ENCODE results near the gene TMEM60. TPM values are rescaled to one million over a fixed set of nuclear protein-coding genes. Genes with fewer than 3 reads are reported as not detected.

The TMEM60 gene
- total RNA-seq, 2 experiments from 2014 or later = 1.2 to 2.4 TPM

DNA sequence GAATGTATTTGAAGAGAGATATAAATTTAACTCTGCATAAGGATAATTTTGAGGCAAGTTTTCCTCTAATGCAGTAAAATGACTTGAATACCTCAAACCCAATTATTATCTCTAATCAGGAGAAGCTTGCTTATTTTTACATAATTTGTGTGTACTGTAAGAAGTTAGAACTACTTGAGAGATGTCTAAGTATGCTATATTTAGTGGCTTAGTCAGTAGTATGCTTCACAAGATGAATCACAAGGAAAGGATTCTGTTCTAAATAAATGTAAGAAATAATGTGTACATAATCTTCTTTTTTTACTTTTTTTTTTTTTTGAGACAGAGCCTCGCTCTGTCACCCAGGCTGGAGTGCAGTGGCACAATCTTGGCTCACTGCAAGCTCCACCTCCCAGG is 14.1 kb upstream of the TMEM60 start:
- no peak overlapping the region for H3K4me3 ChIP-seq (ENCODE audit: low read length)
- H3K27me3 ChIP-seq (ENCODE audit: control insufficient read depth in 1 of 2, insufficient read depth in 2 of 2, low read length in 2 of 2) = no peaks in the 10 kb centered on the region
- ChIA-PET CTCF (interaction anchor here (1.0 kb wide), 1 partner anchor 45 kb away, joined by 3 read pairs; no protein-coding TSS in a partner anchor), POLR2A (no interaction called here)
- DNase-seq (no peak), ATAC-seq (ENCODE audit: poor library complexity) (no peak)
- H3K36me3 ChIP-seq (ENCODE audit: insufficient read depth, low read length) = peaks cover 8% of the 10 kb centered on the region
- H3K27ac ChIP-seq (ENCODE audit: low read depth in 1 of 2, low read length in 2 of 2) = no peak overlapping the region
- Mint-ChIP-seq H3K27ac (no peak overlapping the region), H3K4me1 (ENCODE audit: low read depth) (peaks cover 59% of the 10 kb centered on the region), H3K9me3 (no peaks in the 10 kb centered on the region), H3K36me3 (ENCODE audit: low read depth) (peaks cover 53% of the 10 kb centered on the region), H3K27me3 (no peaks in the 10 kb centered on the region), H3K4me3 (no peak overlapping the region)
- intact Hi-C loops (cut with DNase I, micrococcal nuclease) = no loop called here
- TF ChIP-seq, protein P1, sequence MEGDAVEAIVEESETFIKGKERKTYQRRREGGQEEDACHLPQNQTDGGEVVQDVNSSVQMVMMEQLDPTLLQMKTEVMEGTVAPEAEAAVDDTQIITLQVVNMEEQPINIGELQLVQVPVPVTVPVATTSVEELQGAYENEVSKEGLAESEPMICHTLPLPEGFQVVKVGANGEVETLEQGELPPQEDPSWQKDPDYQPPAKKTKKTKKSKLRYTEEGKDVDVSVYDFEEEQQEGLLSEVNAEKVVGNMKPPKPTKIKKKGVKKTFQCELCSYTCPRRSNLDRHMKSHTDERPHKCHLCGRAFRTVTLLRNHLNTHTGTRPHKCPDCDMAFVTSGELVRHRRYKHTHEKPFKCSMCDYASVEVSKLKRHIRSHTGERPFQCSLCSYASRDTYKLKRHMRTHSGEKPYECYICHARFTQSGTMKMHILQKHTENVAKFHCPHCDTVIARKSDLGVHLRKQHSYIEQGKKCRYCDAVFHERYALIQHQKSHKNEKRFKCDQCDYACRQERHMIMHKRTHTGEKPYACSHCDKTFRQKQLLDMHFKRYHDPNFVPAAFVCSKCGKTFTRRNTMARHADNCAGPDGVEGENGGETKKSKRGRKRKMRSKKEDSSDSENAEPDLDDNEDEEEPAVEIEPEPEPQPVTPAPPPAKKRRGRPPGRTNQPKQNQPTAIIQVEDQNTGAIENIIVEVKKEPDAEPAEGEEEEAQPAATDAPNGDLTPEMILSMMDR (IDR thresholded peaks at IDR 0.05) = no peak
- no peaks in the 10 kb centered on the region for H3K4me1 ChIP-seq (ENCODE audit: insufficient read depth, low read length)
- H3K9me3 ChIP-seq (ENCODE audit: control insufficient read depth in 1 of 2, insufficient read depth in 1 of 2, low read length in 2 of 2) = peaks cover 4 to 12% of the 10 kb centered on the region in 2 experiments

DNA sequence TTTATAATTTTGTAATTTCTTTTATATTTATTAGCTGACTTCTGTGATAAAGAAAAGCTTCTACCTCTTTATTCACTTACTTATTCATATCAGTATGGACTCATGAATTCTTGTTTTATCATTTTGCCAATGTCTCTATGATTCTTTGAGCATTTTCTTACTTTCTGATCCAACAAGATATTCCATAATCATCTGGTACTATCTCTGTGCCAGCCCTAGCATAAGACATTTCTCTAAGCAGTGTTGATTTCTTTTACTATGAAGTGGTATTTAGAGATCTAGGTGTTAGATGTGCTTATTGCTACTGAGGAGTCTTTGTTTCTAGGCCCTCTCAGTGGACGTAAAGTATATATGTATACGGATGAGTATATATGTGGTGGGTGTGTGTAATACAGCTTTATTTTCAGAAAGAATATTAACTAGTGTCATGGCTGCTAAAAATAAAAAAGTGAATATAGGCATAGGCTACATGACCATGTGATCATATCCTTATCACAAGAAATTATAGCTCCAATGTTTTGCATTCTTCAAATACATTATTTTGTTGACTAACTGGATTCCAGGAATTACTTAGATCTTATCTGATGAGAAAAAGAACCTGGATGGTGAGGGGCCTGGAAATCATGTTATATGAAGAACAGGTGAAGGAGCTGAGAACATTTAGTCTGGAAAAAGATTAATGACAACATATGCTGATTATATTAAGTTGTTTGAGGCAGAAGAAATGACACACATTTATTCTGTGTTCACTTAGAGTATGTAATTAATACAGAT is 13.5 kb upstream of the TMEM60 start:
- H3K27me3 Mint-ChIP-seq = no peaks in the 10 kb centered on the region
- Histone ChIP-seq H3K9me3 (ENCODE audit: control insufficient read depth in 1 of 2, insufficient read depth in 1 of 2, low read length in 2 of 2) (peaks cover 4 to 12% of the 10 kb centered on the region in 2 experiments), H3K27me3 (ENCODE audit: control insufficient read depth in 1 of 2, insufficient read depth in 2 of 2, low read length in 2 of 2) (no peaks in the 10 kb centered on the region), H3K4me1 (ENCODE audit: insufficient read depth, low read length) (no peaks in the 10 kb centered on the region), H3K36me3 (ENCODE audit: insufficient read depth, low read length) (peaks cover 3% of the 10 kb centered on the region), H3K27ac (ENCODE audit: low read depth in 1 of 2, low read length in 2 of 2) (no peak overlapping the region), H3K4me3 (ENCODE audit: low read length) (no peak overlapping the region)
- ChIA-PET POLR2A (no interaction called here), CTCF (interaction anchor here (1.0 kb wide), 1 partner anchor 45 kb away, joined by 3 read pairs; no protein-coding TSS in a partner anchor)
- no peak overlapping the region for H3K4me3 Mint-ChIP-seq
- no peaks in the 10 kb centered on the region for H3K9me3 Mint-ChIP-seq
- DNase-seq (no peak), ATAC-seq (ENCODE audit: poor library complexity) (no peak)
- no peak overlapping the region for H3K27ac Mint-ChIP-seq
- TF ChIP-seq, protein P1 (IDR thresholded peaks at IDR 0.05) = no peak
- intact Hi-C loops (cut with DNase I, micrococcal nuclease) = no loop called here
- peaks cover 53% of the 10 kb centered on the region for H3K36me3 Mint-ChIP-seq (ENCODE audit: low read depth)
- peaks cover 56% of the 10 kb centered on the region for H3K4me1 Mint-ChIP-seq (ENCODE audit: low read depth)

- Histone ChIP-seq H3K4me1 (ENCODE audit: insufficient read depth, low read length) (peaks cover 8% of the 10 kb centered on the region), H3K36me3 (ENCODE audit: insufficient read depth, low read length) (no peaks in the 10 kb centered on the region), H3K27ac (ENCODE audit: low read depth in 1 of 2, low read length in 2 of 2) (no peak overlapping the region), H3K9me3 (ENCODE audit: control insufficient read depth in 1 of 2, insufficient read depth in 1 of 2, low read length in 2 of 2) (peaks cover 0 to 18% of the 10 kb centered on the region in 2 experiments), H3K27me3 (ENCODE audit: control insufficient read depth in 1 of 2, insufficient read depth in 2 of 2, low read length in 2 of 2) (no peaks in the 10 kb centered on the region), H3K4me3 (ENCODE audit: low read length) (no peak overlapping the region)
- intact Hi-C loops (cut with DNase I, micrococcal nuclease) = no loop called here
- H3K36me3 Mint-ChIP-seq (ENCODE audit: low read depth) = peaks cover 51% of the 10 kb centered on the region
- POLR2A ChIA-PET = no interaction called here
- CTCF ChIA-PET = no interaction called here
- no peak overlapping the region for H3K27ac Mint-ChIP-seq
- H3K9me3 Mint-ChIP-seq = no peaks in the 10 kb centered on the region
- no peak overlapping the region for H3K4me3 Mint-ChIP-seq
- peaks cover 67% of the 10 kb centered on the region for H3K4me1 Mint-ChIP-seq (ENCODE audit: low read depth)
- no peak for ATAC-seq (ENCODE audit: poor library complexity)
- H3K27me3 Mint-ChIP-seq = no peaks in the 10 kb centered on the region
- TF ChIP-seq, protein P1 (IDR thresholded peaks at IDR 0.05) = no peak
- no peak for DNase-seq
Observed at GRCh38 chr7:77808517-77808916, 10.3 kb upstream of the TMEM60 start.
